Neutrophil (primary cell): Measurements from ENCODE around the gene GPC6.

Source experiments
- H3K27ac ChIP-seq: fragments of 200-600 bp; sonication (generic); 2 replicates; pipeline ENCODE4 v1.5.1; 2016; ENCODE audit warnings: mild to moderate bottlenecking, moderate library complexity
- H3K27me3 ChIP-seq: fragments of 200-600 bp; sonication (generic); 2 replicates; pipeline ENCODE4 v1.6.0; 2016; ENCODE audit warnings: mild to moderate bottlenecking
- H3K36me3 ChIP-seq: fragments of 200-600 bp; sonication (generic); 2 replicates; pipeline ENCODE4 v1.5.1; 2017
- H3K4me1 ChIP-seq, 2 experiments: fragments of 200-600 bp in 1 of 2; sonication (generic) in 1 of 2; 1 replicate in 1 of 2; 2 replicates in 1 of 2; pipeline versions ENCODE4 v1.5.1 to v1.6.1; 2013 to 2016; ENCODE audit warnings: low read depth in 1 of 2, low read length in 1 of 2, mild to moderate bottlenecking in 1 of 2, moderate library complexity in 1 of 2; ENCODE audit not compliant: control insufficient read depth in 1 of 2, insufficient read depth in 1 of 2
- H3K4me3 ChIP-seq, 2 experiments: fragments of 200-600 bp in 1 of 2; sonication (generic) in 1 of 2; 1 replicate in 1 of 2; 2 replicates in 1 of 2; pipeline ENCODE4 v1.5.1; 2013 to 2016; ENCODE audit warnings: low read depth in 1 of 2, low read length in 1 of 2, mild to moderate bottlenecking in 1 of 2, moderate library complexity in 1 of 2
- H3K9me3 ChIP-seq: fragments of 200-600 bp; sonication (generic); 2 replicates; pipeline ENCODE4 v1.5.1; 2016
- CTCF ChIP-seq: fragments of 200-600 bp; sonication (generic); IDR thresholded peaks from 2 replicates; pipeline ENCODE4 v1.5.1; 2016; ENCODE audit warnings: antibody characterized with exemption

GPC6 gene

GRCh38 chr13:93296584-93296983 is 70.0 kb downstream of the GPC6 start:
- Histone ChIP-seq H3K27me3 (no peaks in the 10 kb centered on the region), H3K4me3 (no peak overlapping the region)

DNA sequence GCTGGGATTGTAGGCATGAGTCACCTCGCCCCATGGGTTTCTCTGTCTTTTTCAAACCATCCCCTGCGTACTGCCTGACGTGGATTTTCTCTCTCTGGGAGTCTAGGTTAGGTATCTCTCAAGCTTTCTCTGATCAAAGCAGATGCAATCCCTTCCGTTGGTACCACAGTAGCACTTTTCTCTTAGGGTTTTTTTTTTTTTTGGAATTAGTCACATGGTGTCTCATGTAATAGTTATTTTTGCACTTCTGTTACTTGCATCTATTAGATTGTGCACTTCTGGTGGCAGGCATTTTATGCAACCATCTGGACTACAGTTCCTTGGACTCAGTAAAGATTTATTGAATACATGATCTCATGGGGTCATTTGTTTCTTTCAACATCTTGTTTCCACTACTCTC is 72.1 kb downstream of the GPC6 start:
- Histone ChIP-seq H3K36me3 (no peaks in the 10 kb centered on the region), H3K27ac (no peak overlapping the region), H3K4me1 (no peaks in the 10 kb centered on the region), H3K4me3 (no peak overlapping the region), H3K9me3 (no peaks in the 10 kb centered on the region), H3K27me3 (no peaks in the 10 kb centered on the region)
- no peak for TF ChIP-seq CTCF

More at GRCh38 chr13:93296584-93296983, 70.0 kb downstream of the GPC6 start:
- Histone ChIP-seq H3K27ac (no peak overlapping the region), H3K36me3 (no peaks in the 10 kb centered on the region), H3K9me3 (no peaks in the 10 kb centered on the region), H3K4me1 (no peaks in the 10 kb centered on the region)
- no peak for TF ChIP-seq CTCF

DNA sequence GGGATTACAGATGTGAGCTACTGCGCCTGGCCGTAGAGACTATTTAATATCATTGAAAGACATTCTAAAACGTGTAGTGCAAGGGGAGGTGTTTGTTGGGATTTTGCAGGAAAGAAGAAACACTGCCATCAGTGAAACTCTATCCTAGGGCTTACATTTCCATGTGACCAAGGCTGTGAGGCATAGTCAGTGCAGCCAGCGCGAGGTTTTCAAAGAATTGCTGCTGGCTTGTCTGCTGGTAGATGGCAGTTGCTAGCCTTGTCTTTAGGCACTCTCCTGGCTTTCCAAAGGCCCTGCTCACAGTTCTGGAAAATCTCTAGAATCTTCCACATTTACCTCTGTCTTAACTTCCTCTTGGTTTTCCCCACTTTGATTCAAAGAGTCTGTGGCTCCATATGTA is 77.5 kb downstream of the GPC6 start:
- Histone ChIP-seq H3K9me3 (no peaks in the 10 kb centered on the region), H3K36me3 (no peaks in the 10 kb centered on the region), H3K4me3 (no peak overlapping the region), H3K27ac (no peak overlapping the region), H3K4me1 (no peaks in the 10 kb centered on the region), H3K27me3 (no peaks in the 10 kb centered on the region)
- TF ChIP-seq CTCF: no peak

DNA sequence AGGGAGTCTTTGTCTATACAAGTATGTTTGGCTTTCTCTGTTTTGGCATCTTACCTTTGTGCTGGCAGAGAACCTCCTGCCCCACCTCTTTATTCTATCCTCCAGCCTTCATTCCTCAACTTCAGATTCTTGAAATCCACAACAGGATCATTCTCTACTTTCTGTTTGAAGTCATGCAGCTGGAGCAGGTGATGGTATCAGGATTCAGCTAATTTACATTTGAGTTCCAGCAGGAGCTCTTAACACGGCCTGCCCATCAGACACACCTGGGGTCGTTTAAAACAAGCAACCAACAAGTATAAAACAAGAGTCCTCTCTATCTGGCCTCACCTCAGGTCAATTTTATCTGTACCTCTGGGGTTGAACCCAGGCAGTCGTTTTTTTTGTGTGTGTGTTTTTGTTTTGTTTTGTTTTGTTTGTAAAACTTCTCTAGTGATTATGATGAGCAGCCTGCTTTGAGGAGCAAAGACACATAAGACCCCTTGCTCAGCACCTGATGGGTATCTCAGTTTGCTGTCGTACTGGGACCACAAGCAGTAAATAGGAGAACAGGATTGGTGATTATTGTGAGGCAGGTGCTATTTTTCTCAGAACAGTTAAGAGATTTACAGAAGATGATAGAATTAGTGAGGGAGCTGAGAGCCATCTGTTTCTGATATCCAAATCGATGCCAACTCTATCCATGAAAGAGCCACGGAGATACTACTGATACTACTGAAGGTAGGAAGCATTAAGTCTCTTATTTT is 78.4 kb downstream of the GPC6 start:
- Histone ChIP-seq H3K9me3 (no peaks in the 10 kb centered on the region), H3K4me3 (no peak overlapping the region), H3K36me3 (no peaks in the 10 kb centered on the region), H3K4me1 (no peaks in the 10 kb centered on the region), H3K27me3 (no peaks in the 10 kb centered on the region), H3K27ac (no peak overlapping the region)
- TF ChIP-seq CTCF: no peak

- TF ChIP-seq CTCF: no peak
- H3K9me3 ChIP-seq: no peaks in the 10 kb centered on the region
- no peaks in the 10 kb centered on the region for H3K36me3 ChIP-seq
- no peak overlapping the region for H3K4me3 ChIP-seq
- no peaks in the 10 kb centered on the region for H3K27me3 ChIP-seq
- H3K27ac ChIP-seq: no peak overlapping the region
- no peaks in the 10 kb centered on the region for H3K4me1 ChIP-seq
Observed at GRCh38 chr13:93305886-93306285, 79.3 kb downstream of the GPC6 start.
